ENCODE data around the gene LAMB3. TPM values are rescaled to one million over a fixed set of nuclear protein-coding genes. Genes with fewer than 3 reads are reported as not detected.

LAMB3 gene
- polyA plus RNA-seq, 1 donor (not counting 4 experiments of a cell fraction or from before 2014, with no cell fraction given), result 659 TPM

DNA sequence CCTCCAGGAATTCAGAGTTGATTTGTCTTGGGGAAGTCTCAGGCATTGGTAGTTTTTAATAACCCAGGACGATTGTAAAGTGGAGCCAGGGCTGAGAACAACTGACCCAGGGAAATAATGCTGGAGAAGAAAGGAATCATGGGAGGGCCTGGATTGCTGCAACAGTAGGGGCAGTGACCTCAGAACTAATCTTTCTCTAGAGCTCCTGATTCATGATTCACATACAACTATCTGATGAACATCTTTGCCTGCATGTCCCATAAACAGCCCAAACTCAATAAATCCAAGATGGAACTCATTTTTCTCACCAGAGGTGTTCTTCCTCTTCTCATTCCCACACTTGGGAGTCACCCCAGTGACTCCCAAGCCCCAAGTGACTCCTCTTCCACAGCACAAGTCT is 14.9 kb upstream of the LAMB3 start:
- Histone ChIP-seq H3K27me3 (ENCODE audit: control insufficient read depth, extremely low read depth, insufficient read depth, low read length) (no peaks in the 10 kb centered on the region), H3K4me2 (ENCODE audit: control insufficient read depth, extremely low read depth, insufficient read depth, low read depth, low read length) (no peak overlapping the region), H3K27ac (ENCODE audit: control insufficient read depth, insufficient read depth, low read length) (no peak overlapping the region), H2AFZ (ENCODE audit: control insufficient read depth, low read length) (no peak overlapping the region), H3K79me2 (ENCODE audit: control insufficient read depth, insufficient read depth, low read length) (no peaks in the 10 kb centered on the region), H3K36me3 (ENCODE audit: control insufficient read depth in 2 of 2, extremely low read depth in 1 of 2, insufficient read depth in 2 of 2, low read length in 2 of 2) (no peaks in the 10 kb centered on the region), H3K4me1 (ENCODE audit: control insufficient read depth, extremely low read depth, insufficient read depth, low read length) (peaks cover 13% of the 10 kb centered on the region), H3K9me1 (ENCODE audit: control insufficient read depth, extremely low read depth, insufficient read depth, low read length) (no peaks in the 10 kb centered on the region), H3K4me3 (ENCODE audit: control insufficient read depth in 2 of 3, extremely low read depth in 1 of 3, insufficient read depth in 2 of 3, low read depth in 1 of 3, low read length in 3 of 3) (no peak overlapping the region), H3K9ac (ENCODE audit: control insufficient read depth, extremely low read depth, insufficient read depth, low read length) (no peak overlapping the region), H4K20me1 (ENCODE audit: control insufficient read depth, extremely low read depth, insufficient read depth, low read length) (no peaks in the 10 kb centered on the region), H3K9me3 (ENCODE audit: control insufficient read depth, low read depth, low read length) (no peaks in the 10 kb centered on the region)
- DNase-seq (ENCODE audit: low read depth, low spot score), result no peak
- no peak for FAIRE-seq
- TF ChIP-seq EZH2 (IDR thresholded peaks at IDR 0.05; ENCODE audit: low read length), result no peak
- TF ChIP-seq, protein P1, sequence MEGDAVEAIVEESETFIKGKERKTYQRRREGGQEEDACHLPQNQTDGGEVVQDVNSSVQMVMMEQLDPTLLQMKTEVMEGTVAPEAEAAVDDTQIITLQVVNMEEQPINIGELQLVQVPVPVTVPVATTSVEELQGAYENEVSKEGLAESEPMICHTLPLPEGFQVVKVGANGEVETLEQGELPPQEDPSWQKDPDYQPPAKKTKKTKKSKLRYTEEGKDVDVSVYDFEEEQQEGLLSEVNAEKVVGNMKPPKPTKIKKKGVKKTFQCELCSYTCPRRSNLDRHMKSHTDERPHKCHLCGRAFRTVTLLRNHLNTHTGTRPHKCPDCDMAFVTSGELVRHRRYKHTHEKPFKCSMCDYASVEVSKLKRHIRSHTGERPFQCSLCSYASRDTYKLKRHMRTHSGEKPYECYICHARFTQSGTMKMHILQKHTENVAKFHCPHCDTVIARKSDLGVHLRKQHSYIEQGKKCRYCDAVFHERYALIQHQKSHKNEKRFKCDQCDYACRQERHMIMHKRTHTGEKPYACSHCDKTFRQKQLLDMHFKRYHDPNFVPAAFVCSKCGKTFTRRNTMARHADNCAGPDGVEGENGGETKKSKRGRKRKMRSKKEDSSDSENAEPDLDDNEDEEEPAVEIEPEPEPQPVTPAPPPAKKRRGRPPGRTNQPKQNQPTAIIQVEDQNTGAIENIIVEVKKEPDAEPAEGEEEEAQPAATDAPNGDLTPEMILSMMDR (optimal IDR thresholded peaks at IDR 0.05 in 1 of 3, IDR thresholded peaks at IDR 0.05 in 1 of 3, conservative IDR thresholded peaks at IDR 0.05 in 1 of 3; ENCODE audit: extremely low read depth in 1 of 3, insufficient read depth in 2 of 3, low read length in 3 of 3), result no peak
- dilution Hi-C loops (cut with MboI; ENCODE audit: extremely low pct_ligation_motif_present, low sequenced_read_pairs), result no loop called here

DNA sequence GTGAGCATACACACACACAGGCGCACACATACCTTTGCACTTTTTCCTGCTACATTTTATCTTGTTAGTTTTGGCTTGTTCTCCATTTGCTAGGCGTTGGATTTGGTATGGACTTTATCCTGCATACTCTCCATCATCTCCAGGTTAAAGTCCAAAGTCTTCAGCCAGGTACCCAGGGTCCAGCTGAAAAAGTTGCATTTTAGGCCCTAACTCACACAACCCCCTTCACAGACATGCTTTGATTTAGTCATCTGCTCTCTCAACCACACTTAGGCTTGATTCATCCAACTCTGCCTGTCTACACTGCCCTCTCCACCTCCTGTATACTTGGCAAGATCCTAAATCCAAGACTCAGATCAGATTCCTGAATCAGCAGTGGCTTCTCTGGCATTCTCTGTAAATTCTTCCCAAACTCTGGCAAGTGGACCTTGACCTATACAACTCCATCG is 10.7 kb upstream of the LAMB3 start:
- H4K20me1 ChIP-seq (ENCODE audit: control insufficient read depth, extremely low read depth, insufficient read depth, low read length), result no peaks in the 10 kb centered on the region
- FAIRE-seq (peak; percentile 43), DNase-seq (ENCODE audit: low read depth, low spot score) (no peak)
- no peaks in the 10 kb centered on the region for H3K79me2 ChIP-seq (ENCODE audit: control insufficient read depth, insufficient read depth, low read length)
- H2AFZ ChIP-seq (ENCODE audit: control insufficient read depth, low read length), result no peak overlapping the region
- no peak for TF ChIP-seq EZH2 (IDR thresholded peaks at IDR 0.05; ENCODE audit: low read length)
- TF ChIP-seq, protein P1 (optimal IDR thresholded peaks at IDR 0.05 in 1 of 3, IDR thresholded peaks at IDR 0.05 in 1 of 3, conservative IDR thresholded peaks at IDR 0.05 in 1 of 3; ENCODE audit: extremely low read depth in 1 of 3, insufficient read depth in 2 of 3, low read length in 3 of 3), result no peak
- no peak overlapping the region for H3K4me3 ChIP-seq (ENCODE audit: control insufficient read depth in 2 of 3, extremely low read depth in 1 of 3, insufficient read depth in 2 of 3, low read depth in 1 of 3, low read length in 3 of 3)
- no peak overlapping the region for H3K4me2 ChIP-seq (ENCODE audit: control insufficient read depth, extremely low read depth, insufficient read depth, low read depth, low read length)
- H3K9me1 ChIP-seq (ENCODE audit: control insufficient read depth, extremely low read depth, insufficient read depth, low read length), result no peaks in the 10 kb centered on the region
- H3K27me3 ChIP-seq (ENCODE audit: control insufficient read depth, extremely low read depth, insufficient read depth, low read length), result no peaks in the 10 kb centered on the region
- no peaks in the 10 kb centered on the region for H3K36me3 ChIP-seq (ENCODE audit: control insufficient read depth in 2 of 2, extremely low read depth in 1 of 2, insufficient read depth in 2 of 2, low read length in 2 of 2)
- H3K9me3 ChIP-seq (ENCODE audit: control insufficient read depth, low read depth, low read length), result no peaks in the 10 kb centered on the region
- peaks cover 20% of the 10 kb centered on the region for H3K4me1 ChIP-seq (ENCODE audit: control insufficient read depth, extremely low read depth, insufficient read depth, low read length)
- dilution Hi-C loops (cut with MboI; ENCODE audit: extremely low pct_ligation_motif_present, low sequenced_read_pairs), result no loop called here
- no peak overlapping the region for H3K9ac ChIP-seq (ENCODE audit: control insufficient read depth, extremely low read depth, insufficient read depth, low read length)
- no peak overlapping the region for H3K27ac ChIP-seq (ENCODE audit: control insufficient read depth, insufficient read depth, low read length)

All from keratinocyte (primary cell).